ENCODE measurements around the gene SCN11A. TPM values are rescaled to one million over a fixed set of nuclear protein-coding genes. Genes with fewer than 3 reads are reported as not detected.

The SCN11A gene
- total RNA-seq, 6 donors from 2014 or later: 0.09 to 1.0 (median 0.10) TPM; not detected in 1

- 87 to 100% methylated on average over 1 of the region's 1 CpG for WGBS, 2 donors
- H3K4me1 ChIP-seq: peaks cover 12 to 20% (median 18%) of the 10 kb centered on the region in 4 donors
- no peak overlapping the region for H3K4me3 ChIP-seq
- no peak for TF ChIP-seq POLR2AphosphoS5 (IDR thresholded peaks at IDR 0.05)
- no peak for TF ChIP-seq CTCF (IDR thresholded peaks at IDR 0.05)
- no peak for TF ChIP-seq EP300 (IDR thresholded peaks at IDR 0.05)
- TF ChIP-seq POLR2A (IDR thresholded peaks at IDR 0.05): no peak
- no peak for ATAC-seq (ENCODE audit: low FRiP score in 2 of 2)
- no peaks in the 10 kb centered on the region for H3K27me3 ChIP-seq
- no peaks in the 10 kb centered on the region for H3K9me3 ChIP-seq
- no peak for DNase-seq
- H3K36me3 ChIP-seq: peaks cover 25 to 80% (median 56%) of the 10 kb centered on the region in 4 donors
- H3K27ac ChIP-seq: peak overlapping the region in 1 of 4 donors; percentile 30
These were observed 47.5 kb upstream of the SCN11A start for GRCh38 chr3:39099242-39099641.

- H3K36me3 ChIP-seq: peaks cover 25 to 86% (median 58%) of the 10 kb centered on the region in 4 donors
- H3K27me3 ChIP-seq: no peaks in the 10 kb centered on the region
- ATAC-seq (ENCODE audit: low FRiP score in 2 of 2) (no peak), DNase-seq (no peak)
- WGBS, 2 donors: 91 to 96% methylated on average over 5 to 8 of the region's 8 CpGs
- TF ChIP-seq EP300 (IDR thresholded peaks at IDR 0.05) (no peak), CTCF (IDR thresholded peaks at IDR 0.05) (no peak), POLR2AphosphoS5 (IDR thresholded peaks at IDR 0.05) (no peak), POLR2A (IDR thresholded peaks at IDR 0.05) (no peak)
- no peak overlapping the region for H3K4me3 ChIP-seq
- H3K4me1 ChIP-seq: peaks cover 6 to 13% (median 11%) of the 10 kb centered on the region in 4 donors
- H3K27ac ChIP-seq: no peak overlapping the region
- H3K9me3 ChIP-seq: no peaks in the 10 kb centered on the region
These were observed 46.8 kb upstream of the SCN11A start for GRCh38 chr3:39098473-39099000.

GRCh38 chr3:39097716-39098472 lies 46.1 kb upstream of the SCN11A start:
- Histone ChIP-seq H3K27ac (no peak overlapping the region), H3K36me3 (peaks cover 25 to 92% (median 58%) of the 10 kb centered on the region in 4 donors), H3K9me3 (no peaks in the 10 kb centered on the region), H3K27me3 (no peaks in the 10 kb centered on the region), H3K4me3 (no peak overlapping the region), H3K4me1 (peaks cover 5 to 9% (median 6%) of the 10 kb centered on the region in 4 donors)
- TF ChIP-seq EP300 (IDR thresholded peaks at IDR 0.05): no peak
- no peak for TF ChIP-seq POLR2AphosphoS5 (IDR thresholded peaks at IDR 0.05)
- TF ChIP-seq POLR2A (IDR thresholded peaks at IDR 0.05): no peak
- no peak for TF ChIP-seq CTCF (IDR thresholded peaks at IDR 0.05)
- WGBS, 2 donors: 91 to 94% methylated on average over 5 to 7 of the region's 8 CpGs
- DNase-seq: no peak
- no peak for ATAC-seq (ENCODE audit: low FRiP score in 2 of 2)

GRCh38 chr3:39096775-39097174 lies 45.0 kb upstream of the SCN11A start:
- ATAC-seq (ENCODE audit: low FRiP score in 2 of 2): no peak
- H3K9me3 ChIP-seq: no peaks in the 10 kb centered on the region
- TF ChIP-seq POLR2AphosphoS5 (IDR thresholded peaks at IDR 0.05): no peak
- no peak for TF ChIP-seq CTCF (IDR thresholded peaks at IDR 0.05)
- TF ChIP-seq EP300 (IDR thresholded peaks at IDR 0.05): no peak
- no peak for TF ChIP-seq POLR2A (IDR thresholded peaks at IDR 0.05)
- H3K36me3 ChIP-seq: peaks cover 25 to 96% (median 61%) of the 10 kb centered on the region in 4 donors
- no peak overlapping the region for H3K4me3 ChIP-seq
- H3K27ac ChIP-seq: peak overlapping the region in 2 of 4 donors; percentile 6 to 44
- H3K4me1 ChIP-seq: peaks cover 0 to 8% (median 3%) of the 10 kb centered on the region in 4 donors
- DNase-seq: no peak
- H3K27me3 ChIP-seq: no peaks in the 10 kb centered on the region
- whole genome bisulfite sequencing, 2 donors: 17 to 49% methylated on average over 1 to 3 of the region's 3 CpGs

Measured in upper lobe of left lung (tissue), 6 donors.